ENCODE measurements around the gene RRP9. TPM values are rescaled to one million over a fixed set of nuclear protein-coding genes. Genes with fewer than 3 reads are reported as not detected.

The RRP9 gene
- total RNA-seq, 2 experiments from 2014 or later: 6.4 to 7.6 TPM

GRCh38 chr3:51937611-51938450, 3.9 kb downstream of the RRP9 start:
- intact Hi-C loops (cut with DNase I, micrococcal nuclease): no loop called here
- Mint-ChIP-seq H3K27ac (no peak overlapping the region), H3K4me3 (peak overlapping the region; percentile 18), H3K36me3 (ENCODE audit: low read depth) (peaks cover 82% of the 10 kb centered on the region), H3K9me3 (no peaks in the 10 kb centered on the region), H3K4me1 (ENCODE audit: low read depth) (peaks cover 33% of the 10 kb centered on the region), H3K27me3 (no peaks in the 10 kb centered on the region)
- ATAC-seq (ENCODE audit: poor library complexity) (no peak), DNase-seq (peak in 1 of 14 experiments; percentile 18)
- Histone ChIP-seq H3K27me3 (ENCODE audit: control insufficient read depth in 1 of 2, insufficient read depth in 2 of 2, low read length in 2 of 2) (no peaks in the 10 kb centered on the region), H3K9me3 (ENCODE audit: control insufficient read depth in 1 of 2, insufficient read depth in 1 of 2, low read length in 2 of 2) (no peaks in the 10 kb centered on the region), H3K36me3 (ENCODE audit: insufficient read depth, low read length) (peaks cover 63% of the 10 kb centered on the region), H3K27ac (ENCODE audit: low read depth in 1 of 2, low read length in 2 of 2) (no peak overlapping the region), H3K4me3 (ENCODE audit: low read length) (no peak overlapping the region), H3K4me1 (ENCODE audit: insufficient read depth, low read length) (peaks cover 24% of the 10 kb centered on the region)
- no peak for TF ChIP-seq CTCF (IDR thresholded peaks at IDR 0.05)
- ChIA-PET CTCF (no interaction called here), POLR2A (no interaction called here)

GRCh38 chr3:51937014-51937413, 4.7 kb downstream of the RRP9 start:
- Histone ChIP-seq H3K9me3 (ENCODE audit: control insufficient read depth in 1 of 2, insufficient read depth in 1 of 2, low read length in 2 of 2) (no peaks in the 10 kb centered on the region), H3K27me3 (ENCODE audit: control insufficient read depth in 1 of 2, insufficient read depth in 2 of 2, low read length in 2 of 2) (no peaks in the 10 kb centered on the region), H3K27ac (ENCODE audit: low read depth in 1 of 2, low read length in 2 of 2) (no peak overlapping the region), H3K4me1 (ENCODE audit: insufficient read depth, low read length) (peaks cover 16% of the 10 kb centered on the region), H3K4me3 (ENCODE audit: low read length) (no peak overlapping the region), H3K36me3 (ENCODE audit: insufficient read depth, low read length) (peaks cover 66% of the 10 kb centered on the region)
- intact Hi-C loops (cut with DNase I, micrococcal nuclease): no loop called here
- Mint-ChIP-seq H3K27me3 (no peaks in the 10 kb centered on the region), H3K27ac (no peak overlapping the region), H3K4me1 (ENCODE audit: low read depth) (peaks cover 25% of the 10 kb centered on the region), H3K9me3 (no peaks in the 10 kb centered on the region), H3K36me3 (ENCODE audit: low read depth) (peaks cover 80% of the 10 kb centered on the region), H3K4me3 (no peak overlapping the region)
- peak in 1 of 14 experiments; percentile 15 for DNase-seq
- ATAC-seq (ENCODE audit: poor library complexity): no peak
- POLR2A ChIA-PET: no interaction called here
- no peak for TF ChIP-seq CTCF (IDR thresholded peaks at IDR 0.05)
- CTCF ChIA-PET: no interaction called here

GRCh38 chr3:51935886-51936755, 5.6 kb downstream of the RRP9 start:
- Histone ChIP-seq H3K4me1 (ENCODE audit: insufficient read depth, low read length) (peaks cover 11% of the 10 kb centered on the region), H3K4me3 (ENCODE audit: low read length) (no peak overlapping the region), H3K9me3 (ENCODE audit: control insufficient read depth in 1 of 2, insufficient read depth in 1 of 2, low read length in 2 of 2) (no peaks in the 10 kb centered on the region), H3K36me3 (ENCODE audit: insufficient read depth, low read length) (peaks cover 66% of the 10 kb centered on the region), H3K27me3 (ENCODE audit: control insufficient read depth in 1 of 2, insufficient read depth in 2 of 2, low read length in 2 of 2) (no peaks in the 10 kb centered on the region), H3K27ac (ENCODE audit: low read depth in 1 of 2, low read length in 2 of 2) (no peak overlapping the region)
- no peak overlapping the region for H3K27ac Mint-ChIP-seq
- POLR2A ChIA-PET: no interaction called here
- intact Hi-C loops (cut with DNase I, micrococcal nuclease): no loop called here
- CTCF ChIA-PET: no interaction called here
- H3K4me3 Mint-ChIP-seq: no peak overlapping the region
- no peaks in the 10 kb centered on the region for H3K27me3 Mint-ChIP-seq
- H3K9me3 Mint-ChIP-seq: no peaks in the 10 kb centered on the region
- DNase-seq (peak in 1 of 14 experiments; percentile 15), ATAC-seq (ENCODE audit: poor library complexity) (no peak)
- TF ChIP-seq CTCF (IDR thresholded peaks at IDR 0.05): no peak
- H3K4me1 Mint-ChIP-seq (ENCODE audit: low read depth): peaks cover 17% of the 10 kb centered on the region
- peaks cover 73% of the 10 kb centered on the region for H3K36me3 Mint-ChIP-seq (ENCODE audit: low read depth)

Data from CD4-positive, alpha-beta T cell (primary cell).